HG03575 (cell line): ENCODE data around the gene ACIN1.
"Not testable (repeated sequence)": the region's sequence is repeated elsewhere in the genome, so short reads cannot be mapped to it uniquely, and the experiment has no call there.

Experiments
- ATAC-seq: cut with Tn5 transposase; IDR thresholded peaks from one replicate; pipeline ENCODE4 v1.9.1; 2021; ENCODE audit not compliant: unreplicated experiment, insufficient number of reproducible peaks, low FRiP score; ENCODE audit errors: extremely low read depth

ACIN1 gene

GRCh38 chr14:23110579-23111365 is 15.8 kb upstream of the ACIN1 start:
- ATAC-seq = no peak

- no peak for ATAC-seq
These were observed 14.8 kb upstream of the ACIN1 start for GRCh38 chr14:23109769-23110168.

- not testable (repeated sequence) for ATAC-seq
These were observed 13.2 kb upstream of the ACIN1 start for GRCh38 chr14:23108169-23108568.

- ATAC-seq = not testable (repeated sequence)
These were observed 12.7 kb upstream of the ACIN1 start for GRCh38 chr14:23107620-23108019.

GRCh38 chr14:23106747-23107045 is 11.8 kb upstream of the ACIN1 start:
- no peak for ATAC-seq

- ATAC-seq = no peak
These were observed 10.4 kb upstream of the ACIN1 start for GRCh38 chr14:23105348-23105824.

GRCh38 chr14:23104591-23105347 is 9.8 kb upstream of the ACIN1 start, which contains the start of gene CIROP:
CIROP (minus strand) TSS chr14:23104989; CDS start chr14:23104920, 69 bp downstream.
- ATAC-seq = no peak

- no peak for ATAC-seq
These were observed 9.2 kb upstream of the ACIN1 start for GRCh38 chr14:23104070-23104590.

GRCh38 chr14:23103581-23103980 is 8.6 kb upstream of the ACIN1 start:
- no peak for ATAC-seq

- no peak for ATAC-seq
These were observed 7.9 kb upstream of the ACIN1 start for GRCh38 chr14:23102801-23103200.

GRCh38 chr14:23101986-23102625 is 7.2 kb upstream of the ACIN1 start:
- ATAC-seq = no peak

- ATAC-seq = no peak
These were observed 6.5 kb upstream of the ACIN1 start for GRCh38 chr14:23101213-23101970.

GRCh38 chr14:23099212-23099861 is 4.4 kb upstream of the ACIN1 start:
- no peak for ATAC-seq

GRCh38 chr14:23097786-23098185 is 2.9 kb upstream of the ACIN1 start:
- no peak for ATAC-seq

GRCh38 chr14:23095196-23096108 is 516 bp upstream of the ACIN1 start, which contains the start of gene C14orf119:
C14orf119 (plus strand) TSS chr14:23095505; CDS start chr14:23097659, 2,154 bp downstream.
- peak; percentile 84 for ATAC-seq

- no peak for ATAC-seq
These were observed 808 bp downstream of the ACIN1 start for GRCh38 chr14:23093991-23094665.

- ATAC-seq = no peak
These were observed 1.4 kb downstream of the ACIN1 start for GRCh38 chr14:23093526-23093925.
